ENCODE results near the gene MAML1. TPM values are rescaled to one million over a fixed set of nuclear protein-coding genes. Genes with fewer than 3 reads are reported as not detected.
A peak's percentile ranks its signal among the peaks of the same experiment; 100 is the strongest.

MAML1 gene
- polyA plus RNA-seq, 4 donors = 41.3 to 44.2 (median 42.5) TPM

GRCh38 chr5:179802207-179802883 lies 69.7 kb downstream of the MAML1 start:
- no peak for DNase-seq (ENCODE audit: low read depth in 4 of 4, low spot score in 3 of 4)

GRCh38 chr5:179802950-179803562 lies 70.4 kb downstream of the MAML1 start:
- DNase-seq (ENCODE audit: low read depth in 4 of 4, low spot score in 3 of 4) = no peak

- DNase-seq (ENCODE audit: low read depth in 4 of 4, low spot score in 3 of 4) = no peak
These were observed 71.3 kb downstream of the MAML1 start for GRCh38 chr5:179803651-179804554.

GRCh38 chr5:179804555-179804947 lies 71.9 kb downstream of the MAML1 start:
- DNase-seq (ENCODE audit: low read depth in 4 of 4, low spot score in 3 of 4) = no peak

- DNase-seq (ENCODE audit: low read depth in 4 of 4, low spot score in 3 of 4) = no peak
These were observed 72.5 kb downstream of the MAML1 start for GRCh38 chr5:179805070-179805528.

- DNase-seq (ENCODE audit: low read depth in 4 of 4, low spot score in 3 of 4) = no peak
These were observed 73.1 kb downstream of the MAML1 start for GRCh38 chr5:179805529-179806249.

GRCh38 chr5:179806250-179807048 lies 73.8 kb downstream of the MAML1 start, which contains the start of gene MGAT4B:
MGAT4B (minus strand) TSS chr5:179806866; CDS start chr5:179806583, 283 bp downstream.
- peak in 1 of 4 donors; percentile 56 for DNase-seq (ENCODE audit: low read depth in 4 of 4, low spot score in 3 of 4)

GRCh38 chr5:179812135-179812825 lies 79.7 kb downstream of the MAML1 start:
- no peak for DNase-seq (ENCODE audit: low read depth in 4 of 4, low spot score in 3 of 4)

GRCh38 chr5:179812997-179813607 lies 80.5 kb downstream of the MAML1 start:
- DNase-seq (ENCODE audit: low read depth in 4 of 4, low spot score in 3 of 4) = no peak

- no peak for DNase-seq (ENCODE audit: low read depth in 4 of 4, low spot score in 3 of 4)
These were observed 81.5 kb downstream of the MAML1 start for GRCh38 chr5:179814090-179814489.

- DNase-seq (ENCODE audit: low read depth in 4 of 4, low spot score in 3 of 4) = no peak
These were observed 83.0 kb downstream of the MAML1 start for GRCh38 chr5:179815491-179816249.

- no peak for DNase-seq (ENCODE audit: low read depth in 4 of 4, low spot score in 3 of 4)
These were observed 83.8 kb downstream of the MAML1 start for GRCh38 chr5:179816401-179816795.

GRCh38 chr5:179816796-179817469 lies 84.3 kb downstream of the MAML1 start:
- DNase-seq (ENCODE audit: low read depth in 4 of 4, low spot score in 3 of 4) = no peak

- no peak for DNase-seq (ENCODE audit: low read depth in 4 of 4, low spot score in 3 of 4)
These were observed 84.8 kb downstream of the MAML1 start for GRCh38 chr5:179817470-179817840.

- DNase-seq (ENCODE audit: low read depth in 4 of 4, low spot score in 3 of 4) = no peak
These were observed 85.5 kb downstream of the MAML1 start for GRCh38 chr5:179817890-179818745.

GRCh38 chr5:179818746-179819295 lies 86.2 kb downstream of the MAML1 start:
- peak in 2 of 4 donors; percentile 72 to 81 for DNase-seq (ENCODE audit: low read depth in 4 of 4, low spot score in 3 of 4)
